Astrocyte (in vitro differentiated cells and primary cell): Measurements from ENCODE around the gene FNDC11. TPM values are rescaled to one million over a fixed set of nuclear protein-coding genes. Genes with fewer than 3 reads are reported as not detected.
A peak's percentile ranks its signal among the peaks of the same experiment; 100 is the strongest.

Source experiments
- DNase-seq: peaks from one replicate; pipeline ENCODE4 v3.0.0-alpha.2; 2010; ENCODE audit warnings: low read depth
- FAIRE-seq: peaks from 2 replicates; lab custom pipeline; 2011; peaks lifted over from hg19 to GRCh38; lab: Jason Lieb, UNC
- H2AFZ ChIP-seq: 2 replicates; pipeline ENCODE4 v1.6.0; 2012; ENCODE audit warnings: low read depth, low read length, inconsistent platforms
- H3K27ac ChIP-seq: 2 replicates; pipeline ENCODE4 v1.5.1; 2011; ENCODE audit warnings: low read depth, low read length, inconsistent platforms
- H3K27me3 ChIP-seq: 2 replicates; pipeline ENCODE4 v1.6.0; 2011; ENCODE audit warnings: low read length, inconsistent platforms; ENCODE audit not compliant: insufficient read depth
- H3K36me3 ChIP-seq: 2 replicates; pipeline ENCODE4 v1.5.1; 2011; ENCODE audit warnings: low read length, inconsistent platforms; ENCODE audit not compliant: insufficient read depth
- H3K4me1 ChIP-seq: 2 replicates; pipeline ENCODE4 v1.5.1; 2011; ENCODE audit warnings: low read length, inconsistent platforms; ENCODE audit not compliant: insufficient read depth
- H3K4me2 ChIP-seq: 2 replicates; pipeline ENCODE4 v1.6.0; 2012; ENCODE audit warnings: low read length, inconsistent platforms
- H3K4me3 ChIP-seq: 2 replicates; pipeline ENCODE4 v1.5.1; 2011; ENCODE audit warnings: low read depth, mild to moderate bottlenecking, low read length, inconsistent platforms; ENCODE audit not compliant: insufficient read depth
- H3K79me2 ChIP-seq: 2 replicates; pipeline ENCODE4 v1.6.0; 2012; ENCODE audit warnings: mild to moderate bottlenecking, low read length, inconsistent platforms; ENCODE audit not compliant: insufficient read depth
- H3K9ac ChIP-seq: 2 replicates; pipeline ENCODE4 v1.6.0; 2012; ENCODE audit warnings: mild to moderate bottlenecking, low read length, inconsistent platforms
- H3K9me3 ChIP-seq: 2 replicates; pipeline ENCODE4 v1.5.1; 2012; ENCODE audit warnings: low read depth, mild to moderate bottlenecking, low read length, inconsistent platforms; ENCODE audit not compliant: insufficient read depth
- H4K20me1 ChIP-seq: 2 replicates; pipeline ENCODE4 v1.6.0; 2012; ENCODE audit warnings: low read length, inconsistent platforms; ENCODE audit not compliant: insufficient read depth
- H3K27ac Mint-ChIP-seq: one replicate; pipeline ENCODE4 v1.8.0; 2021; ENCODE audit warnings: mild to moderate bottlenecking, mixed read lengths; ENCODE audit not compliant: unreplicated experiment
- H3K27me3 Mint-ChIP-seq: one replicate; pipeline ENCODE4 v1.8.0; 2021; ENCODE audit warnings: low read depth, mixed read lengths; ENCODE audit not compliant: unreplicated experiment
- H3K36me3 Mint-ChIP-seq: one replicate; pipeline ENCODE4 v1.8.0; 2021; ENCODE audit warnings: low read depth, mixed read lengths; ENCODE audit not compliant: unreplicated experiment
- H3K4me1 Mint-ChIP-seq: one replicate; pipeline ENCODE4 v1.8.0; 2021; ENCODE audit warnings: low read depth, mixed read lengths; ENCODE audit not compliant: unreplicated experiment
- H3K4me3 Mint-ChIP-seq: one replicate; pipeline ENCODE4 v1.8.0; 2021; ENCODE audit warnings: mild to moderate bottlenecking, moderate library complexity, mixed read lengths; ENCODE audit not compliant: unreplicated experiment
- H3K9me3 Mint-ChIP-seq: one replicate; pipeline ENCODE4 v1.8.0; 2021; ENCODE audit warnings: mild to moderate bottlenecking, mixed read lengths; ENCODE audit not compliant: unreplicated experiment
- EZH2 ChIP-seq: IDR thresholded peaks from 2 replicates; pipeline ENCODE4 v1.6.1; 2012; ENCODE audit warnings: mild to moderate bottlenecking, low read length, inconsistent platforms; ENCODE audit not compliant: insufficient read depth
- total RNA-seq: library from RNA; stranded (reverse); gene quantifications from 2 replicates; pipeline ENCODE4 v1.2.1, GENCODE V29; 2021
- TF ChIP-seq, protein P1 (sequence below): IDR thresholded peaks from 2 replicates; pipeline ENCODE4 v1.5.1; 2011; ENCODE audit warnings: low read depth, mild to moderate bottlenecking, inconsistent platforms, low read length, moderate library complexity; ENCODE audit not compliant: insufficient read depth

FNDC11 gene
- total RNA-seq, 1 donor from 2014 or later = 0.20 TPM

DNA sequence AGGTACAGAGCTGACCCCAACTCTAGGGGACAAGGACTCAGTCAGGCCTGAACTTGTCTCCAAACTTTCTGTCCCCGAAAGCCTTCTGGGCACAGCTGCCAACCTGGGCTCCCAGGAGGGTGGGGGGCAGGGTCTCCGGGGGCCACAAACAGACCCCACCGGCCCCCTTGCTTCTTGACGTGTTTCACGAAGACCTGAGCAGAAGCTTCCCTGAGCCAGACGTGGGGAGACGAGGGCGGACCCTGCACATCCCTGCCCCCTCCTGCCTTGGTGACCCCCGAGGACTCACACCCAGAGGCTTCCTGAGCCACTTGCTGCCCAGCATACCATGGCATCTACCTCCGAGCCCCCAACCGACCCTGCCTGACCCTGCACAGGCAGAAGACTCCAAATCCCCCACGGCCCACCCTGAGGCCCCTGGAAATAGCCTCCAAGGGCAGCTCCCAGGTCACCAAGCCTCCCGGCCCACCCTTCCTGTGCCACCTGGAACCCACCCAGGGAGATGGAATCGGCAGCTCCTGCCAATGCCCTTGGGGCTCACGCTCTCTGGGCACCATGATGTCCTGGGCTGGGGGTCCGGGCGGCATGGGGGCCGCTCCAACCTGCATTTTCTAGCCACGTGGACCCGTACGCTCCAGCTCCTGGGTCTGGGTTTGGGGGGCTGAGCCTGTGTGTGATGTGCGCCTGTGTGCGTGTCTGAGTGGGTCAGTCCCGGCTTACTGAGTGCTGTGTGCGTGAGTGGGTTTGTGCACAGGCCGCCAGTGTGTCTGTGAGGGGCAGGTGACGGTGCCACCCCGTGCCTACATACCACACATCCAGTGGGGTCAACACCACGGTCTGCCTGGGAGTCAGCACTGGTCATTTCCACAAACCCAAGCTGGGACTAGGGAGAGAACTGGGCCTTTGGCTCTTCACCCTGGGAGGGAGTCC lies 14.3 kb upstream of the FNDC11 start:
- Histone ChIP-seq H3K4me1 (peaks cover 8% of the 10 kb centered on the region), H3K9ac (no peak overlapping the region), H3K27ac (no peak overlapping the region), H3K36me3 (no peaks in the 10 kb centered on the region), H4K20me1 (no peaks in the 10 kb centered on the region), H3K27me3 (no peaks in the 10 kb centered on the region), H2AFZ (no peak overlapping the region), H3K4me2 (no peak overlapping the region), H3K9me3 (no peaks in the 10 kb centered on the region), H3K79me2 (no peaks in the 10 kb centered on the region), H3K4me3 (no peak overlapping the region)
- Mint-ChIP-seq H3K9me3 (no peaks in the 10 kb centered on the region), H3K36me3 (peaks cover 2% of the 10 kb centered on the region), H3K27me3 (peaks cover 4% of the 10 kb centered on the region), H3K27ac (no peak overlapping the region), H3K4me1 (peaks cover 2% of the 10 kb centered on the region), H3K4me3 (no peak overlapping the region)
- FAIRE-seq (no peak), DNase-seq (no peak)
- TF ChIP-seq, protein P1, sequence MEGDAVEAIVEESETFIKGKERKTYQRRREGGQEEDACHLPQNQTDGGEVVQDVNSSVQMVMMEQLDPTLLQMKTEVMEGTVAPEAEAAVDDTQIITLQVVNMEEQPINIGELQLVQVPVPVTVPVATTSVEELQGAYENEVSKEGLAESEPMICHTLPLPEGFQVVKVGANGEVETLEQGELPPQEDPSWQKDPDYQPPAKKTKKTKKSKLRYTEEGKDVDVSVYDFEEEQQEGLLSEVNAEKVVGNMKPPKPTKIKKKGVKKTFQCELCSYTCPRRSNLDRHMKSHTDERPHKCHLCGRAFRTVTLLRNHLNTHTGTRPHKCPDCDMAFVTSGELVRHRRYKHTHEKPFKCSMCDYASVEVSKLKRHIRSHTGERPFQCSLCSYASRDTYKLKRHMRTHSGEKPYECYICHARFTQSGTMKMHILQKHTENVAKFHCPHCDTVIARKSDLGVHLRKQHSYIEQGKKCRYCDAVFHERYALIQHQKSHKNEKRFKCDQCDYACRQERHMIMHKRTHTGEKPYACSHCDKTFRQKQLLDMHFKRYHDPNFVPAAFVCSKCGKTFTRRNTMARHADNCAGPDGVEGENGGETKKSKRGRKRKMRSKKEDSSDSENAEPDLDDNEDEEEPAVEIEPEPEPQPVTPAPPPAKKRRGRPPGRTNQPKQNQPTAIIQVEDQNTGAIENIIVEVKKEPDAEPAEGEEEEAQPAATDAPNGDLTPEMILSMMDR = no peak
- TF ChIP-seq EZH2 = no peak

DNA sequence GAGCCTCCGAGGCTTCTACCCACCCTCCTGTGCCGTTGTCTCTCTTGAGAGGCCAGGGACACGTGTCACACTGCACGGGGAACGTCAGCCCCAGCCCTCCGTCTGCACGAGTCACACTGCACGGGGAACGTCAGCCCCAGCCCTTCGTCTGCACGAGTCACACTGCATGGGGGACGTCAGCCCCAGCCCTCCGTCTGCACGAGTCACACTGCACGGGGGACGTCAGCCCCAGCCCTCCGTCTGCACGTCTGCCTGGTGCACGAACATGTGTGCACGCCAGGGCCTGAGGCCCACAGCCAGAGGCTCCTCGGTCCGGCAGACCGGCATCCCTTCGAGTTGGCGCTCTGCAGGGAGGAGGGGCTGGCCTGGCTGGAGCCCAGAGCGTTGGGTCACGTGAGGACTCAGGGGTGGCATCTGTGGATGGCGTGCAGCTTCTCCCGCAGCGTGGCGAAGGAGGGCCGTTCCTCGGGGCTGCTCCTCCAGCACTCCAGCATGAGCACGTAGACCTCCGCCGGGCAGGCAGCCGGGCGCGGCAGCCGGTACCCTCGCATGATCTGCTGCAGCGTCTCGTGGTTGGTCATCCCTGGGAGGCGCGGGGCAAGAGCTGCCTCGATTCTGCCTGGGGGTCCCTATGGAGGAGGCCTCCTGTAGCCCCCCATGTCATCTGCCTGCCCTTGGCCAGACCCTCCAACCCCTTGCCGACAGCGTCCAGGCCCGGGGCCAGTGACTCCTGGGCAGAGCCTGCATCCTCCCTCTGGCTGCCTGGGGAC lies 13.4 kb upstream of the FNDC11 start:
- H3K4me1 ChIP-seq = peaks cover 8% of the 10 kb centered on the region
- DNase-seq = no peak
- H3K36me3 Mint-ChIP-seq = peaks cover 2% of the 10 kb centered on the region
- peaks cover 3% of the 10 kb centered on the region for H3K4me1 Mint-ChIP-seq
- peak overlapping the region; percentile 5 for H3K4me2 ChIP-seq
- TF ChIP-seq EZH2 = no peak
- TF ChIP-seq, protein P1 = no peak
- no peaks in the 10 kb centered on the region for H3K36me3 ChIP-seq
- H3K27ac Mint-ChIP-seq = no peak overlapping the region
- no peaks in the 10 kb centered on the region for H3K9me3 Mint-ChIP-seq
- FAIRE-seq = no peak
- no peak overlapping the region for H3K27ac ChIP-seq
- no peaks in the 10 kb centered on the region for H3K27me3 ChIP-seq
- H3K9ac ChIP-seq = no peak overlapping the region
- H3K4me3 ChIP-seq = no peak overlapping the region
- H2AFZ ChIP-seq = no peak overlapping the region
- H3K27me3 Mint-ChIP-seq = peaks cover 4% of the 10 kb centered on the region
- no peaks in the 10 kb centered on the region for H3K9me3 ChIP-seq
- H3K4me3 Mint-ChIP-seq = no peak overlapping the region
- H3K79me2 ChIP-seq = no peaks in the 10 kb centered on the region
- H4K20me1 ChIP-seq = no peaks in the 10 kb centered on the region
